Stomach (tissue), 9 donors: ENCODE measurements around the gene CAMK2A. TPM values are rescaled to one million over a fixed set of nuclear protein-coding genes. Genes with fewer than 3 reads are reported as not detected.

Experiments used
- DNase-seq, 2 donors: peaks; one replicate each; pipeline versions ENCODE4 v3.0.0 to v3.0.0-alpha.2; 2013 to 2019
- H3K27ac ChIP-seq, 5 donors: fragments of 200-600 bp in 4 of 5; sonication (generic) in 4 of 5; one replicate each; pipeline ENCODE4 v1.5.1; 2013 to 2019; ENCODE audit warnings: mild to moderate bottlenecking in 1 of 5, moderate library complexity in 1 of 5
- H3K27me3 ChIP-seq, 3 donors: fragments of 200-600 bp; sonication (generic); one replicate each; pipeline ENCODE4 v1.5.1; 2017 to 2019; ENCODE audit warnings: mixed run types in 1 of 3
- H3K36me3 ChIP-seq, 4 donors: fragments of 200-600 bp; sonication (generic); 1 replicate in 3 of 4; 2 replicates in 1 of 4; pipeline ENCODE4 v1.5.1; 2016 to 2019
- H3K4me1 ChIP-seq, 4 donors: fragments of 200-600 bp; sonication (generic); one replicate each; pipeline ENCODE4 v1.5.1; 2016 to 2019
- H3K4me3 ChIP-seq, 4 donors: fragments of 200-600 bp; sonication (generic) in 3 of 4; one replicate each; pipeline ENCODE4 v1.5.1; 2016 to 2019; ENCODE audit warnings: mild to moderate bottlenecking in 1 of 4
- H3K9me3 ChIP-seq, 4 donors: fragments of 200-600 bp; sonication (generic); one replicate each; pipeline ENCODE4 v1.5.1; 2016 to 2019
- EP300 ChIP-seq: sonication (generic); formaldehyde crosslinking; IDR thresholded peaks from one replicate; pipeline ENCODE4 v1.6.1; 2017; ENCODE audit warnings: antibody characterized with exemption
- POLR2A ChIP-seq, 4 donors: fragments of 450-650 bp; IDR thresholded peaks; one replicate each; pipeline ENCODE4 v1.6.1; 2016; ENCODE audit warnings: antibody characterized with exemption in 4 of 4, control low read depth in 2 of 4, mild to moderate bottlenecking in 1 of 4, moderate library complexity in 1 of 4
- POLR2AphosphoS5 ChIP-seq, 3 donors: sonication (generic); formaldehyde crosslinking; IDR thresholded peaks; one replicate each; pipeline ENCODE4 v1.6.1; 2016; ENCODE audit warnings: antibody characterized with exemption in 3 of 3
- WGBS, 5 donors: extraction: QIAGEN DNeasy Blood & Tissue Kit in 3 of 5; methylation state at CpG; one replicate each; pipeline versions ENCODE4 v1.1.5 to v1.1.7; 2013 to 2018; 5-methylcytosine and 5-hydroxymethylcytosine counted together
- intact Hi-C: fragments of 100-400 bp; cut with DNase I; formaldehyde crosslinking; loops from one replicate; pipeline ENCODE4 v1.15.1; 2023; ENCODE audit warnings: low total_unique reads
- polyA plus RNA-seq, 3 donors: library from polyadenylated mRNA; stranded (reverse); fragments of 200-250 nt; gene quantifications; one replicate each; pipeline ENCODE4 v1.2.3, GENCODE V29; 2013
- total RNA-seq, 5 donors: library from RNA; depleted of rRNA; stranded (reverse); fragments of >200 nt; gene quantifications; one replicate each; pipeline versions ENCODE4 v1.1.0 to v1.2.3, GENCODE V29; 2014 to 2016
- TF ChIP-seq, protein P1 (sequence below), 7 experiments: fragments of 450-650 bp in 4 of 7; fragments of 200-600 bp in 3 of 7; sonication (generic) in 3 of 7; IDR thresholded peaks; one replicate each; pipeline ENCODE4 v1.5.1; 2016 to 2019; ENCODE audit warnings: antibody characterized with exemption in 7 of 7, control low read depth in 2 of 7, mild to moderate bottlenecking in 1 of 7
- donor health status: healthy with polysubstance abuse.
- donor health status: Bipolar disorder and iron deficiency.
- donor health status: healthy.

CAMK2A gene
- total and polyA plus RNA-seq, 8 donors, result 0.06 to 18.3 (median 0.63) TPM; not detected in 2

DNA sequence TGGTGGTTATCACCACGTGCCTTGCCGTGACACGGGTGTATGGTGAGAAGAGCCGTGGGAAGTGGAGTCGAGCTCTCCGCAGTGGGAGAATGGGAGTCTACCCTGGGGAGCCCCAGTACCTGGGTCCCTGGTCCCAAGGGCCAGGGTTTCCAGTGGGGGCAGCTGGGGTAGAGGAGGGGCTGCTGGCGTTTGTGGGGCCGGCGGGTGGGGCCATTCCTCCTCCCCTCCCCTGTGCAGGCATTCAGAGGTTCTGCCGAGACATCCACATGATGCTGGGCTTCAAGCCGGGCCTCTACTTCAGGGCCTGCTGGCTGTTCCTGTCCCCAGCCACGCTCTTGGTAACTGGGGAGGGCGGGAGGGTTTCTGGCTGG, 85.0 kb downstream of the CAMK2A start:
- peaks cover 0 to 13% (median 4%) of the 10 kb centered on the region in 3 donors for H3K27me3 ChIP-seq
- no peak for DNase-seq
- TF ChIP-seq EP300 (no peak), POLR2AphosphoS5 (IDR thresholded peaks at IDR 0.05) (no peak), POLR2A (IDR thresholded peaks at IDR 0.05) (no peak)
- TF ChIP-seq, protein P1, sequence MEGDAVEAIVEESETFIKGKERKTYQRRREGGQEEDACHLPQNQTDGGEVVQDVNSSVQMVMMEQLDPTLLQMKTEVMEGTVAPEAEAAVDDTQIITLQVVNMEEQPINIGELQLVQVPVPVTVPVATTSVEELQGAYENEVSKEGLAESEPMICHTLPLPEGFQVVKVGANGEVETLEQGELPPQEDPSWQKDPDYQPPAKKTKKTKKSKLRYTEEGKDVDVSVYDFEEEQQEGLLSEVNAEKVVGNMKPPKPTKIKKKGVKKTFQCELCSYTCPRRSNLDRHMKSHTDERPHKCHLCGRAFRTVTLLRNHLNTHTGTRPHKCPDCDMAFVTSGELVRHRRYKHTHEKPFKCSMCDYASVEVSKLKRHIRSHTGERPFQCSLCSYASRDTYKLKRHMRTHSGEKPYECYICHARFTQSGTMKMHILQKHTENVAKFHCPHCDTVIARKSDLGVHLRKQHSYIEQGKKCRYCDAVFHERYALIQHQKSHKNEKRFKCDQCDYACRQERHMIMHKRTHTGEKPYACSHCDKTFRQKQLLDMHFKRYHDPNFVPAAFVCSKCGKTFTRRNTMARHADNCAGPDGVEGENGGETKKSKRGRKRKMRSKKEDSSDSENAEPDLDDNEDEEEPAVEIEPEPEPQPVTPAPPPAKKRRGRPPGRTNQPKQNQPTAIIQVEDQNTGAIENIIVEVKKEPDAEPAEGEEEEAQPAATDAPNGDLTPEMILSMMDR (IDR thresholded peaks at IDR 0.05), result no peak
- no peaks in the 10 kb centered on the region for H3K4me1 ChIP-seq
- H3K4me3 ChIP-seq, result no peak overlapping the region
- 88 to 95% (median 94%) methylated on average over 11 to 13 of the region's 13 CpGs for WGBS, 5 donors
- no peak overlapping the region for H3K27ac ChIP-seq
- H3K9me3 ChIP-seq, result no peaks in the 10 kb centered on the region
- intact Hi-C loops, result no loop called here
- no peaks in the 10 kb centered on the region for H3K36me3 ChIP-seq

DNA sequence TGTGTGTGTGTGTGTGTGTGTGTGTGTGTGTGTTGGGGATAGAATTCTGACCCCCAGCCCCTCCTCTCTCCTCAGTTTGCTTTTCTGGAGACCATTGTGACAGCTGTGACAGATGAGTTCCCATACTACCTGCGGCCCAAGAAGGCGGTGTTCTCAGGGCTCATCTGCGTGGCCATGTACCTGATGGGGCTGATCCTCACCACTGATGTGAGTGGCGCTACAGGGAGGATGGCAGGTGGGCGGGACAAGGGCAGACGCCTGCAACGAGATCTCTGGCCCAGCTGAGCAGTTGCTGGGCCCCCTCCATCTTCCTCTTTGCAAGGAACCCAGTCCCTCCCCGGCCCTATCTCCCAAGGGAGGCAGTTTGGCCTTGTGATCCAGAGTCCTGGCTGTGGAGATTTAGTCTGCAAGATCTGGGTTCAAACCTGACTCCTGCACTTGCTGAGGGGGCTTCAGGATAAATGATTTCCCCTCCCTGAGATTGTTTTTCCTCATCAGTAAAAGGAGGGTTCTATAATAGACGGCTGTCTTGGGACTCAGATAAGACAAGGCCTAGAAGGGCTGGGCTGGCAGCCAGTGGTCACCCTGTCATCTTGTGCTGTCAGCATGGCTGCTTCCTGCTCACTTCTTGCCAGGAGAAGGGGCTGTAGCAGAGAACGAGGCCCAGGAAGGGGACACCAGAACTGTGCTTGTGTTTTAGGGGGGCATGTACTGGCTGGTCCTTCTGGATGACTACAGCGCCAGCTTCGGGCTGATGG, 85.6 kb downstream of the CAMK2A start:
- Histone ChIP-seq H3K4me1 (no peaks in the 10 kb centered on the region), H3K36me3 (no peaks in the 10 kb centered on the region), H3K9me3 (no peaks in the 10 kb centered on the region), H3K27ac (no peak overlapping the region), H3K27me3 (peaks cover 0 to 9% (median 4%) of the 10 kb centered on the region in 3 donors), H3K4me3 (no peak overlapping the region)
- WGBS, 5 donors, result 74 to 82% (median 80%) methylated on average over 6 to 12 of the region's 12 CpGs
- TF ChIP-seq POLR2AphosphoS5 (IDR thresholded peaks at IDR 0.05) (no peak), POLR2A (IDR thresholded peaks at IDR 0.05) (no peak), EP300 (no peak)
- TF ChIP-seq, protein P1 (IDR thresholded peaks at IDR 0.05), result no peak
- intact Hi-C loops, result no loop called here
- DNase-seq, result no peak

DNA sequence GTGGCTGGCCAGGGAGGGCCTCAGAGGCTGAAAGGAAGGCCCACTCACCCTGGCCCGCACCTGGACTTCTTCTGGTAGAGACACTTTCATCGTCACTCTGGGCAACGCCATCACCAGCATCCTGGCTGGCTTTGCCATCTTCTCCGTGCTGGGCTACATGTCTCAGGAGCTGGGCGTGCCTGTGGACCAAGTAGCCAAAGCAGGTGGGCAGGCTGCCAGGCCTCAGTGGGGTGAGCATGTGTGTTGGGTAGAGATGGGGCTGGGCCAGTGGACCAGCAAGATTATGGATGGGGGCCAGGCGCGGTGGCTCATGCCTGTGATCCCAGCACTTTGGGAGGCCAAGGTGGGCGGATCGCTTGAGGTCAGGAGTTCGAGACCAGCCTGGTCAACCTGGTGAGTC, 87.1 kb downstream of the CAMK2A start:
- no peaks in the 10 kb centered on the region for H3K9me3 ChIP-seq
- H3K27ac ChIP-seq, result no peak overlapping the region
- H3K27me3 ChIP-seq, result no peaks in the 10 kb centered on the region
- no peaks in the 10 kb centered on the region for H3K4me1 ChIP-seq
- intact Hi-C loops, result no loop called here
- TF ChIP-seq, protein P1 (IDR thresholded peaks at IDR 0.05), result no peak
- H3K4me3 ChIP-seq, result no peak overlapping the region
- no peak for DNase-seq
- WGBS, 5 donors, result 85 to 93% (median 91%) methylated on average over 10 of the region's 10 CpGs
- H3K36me3 ChIP-seq, result no peaks in the 10 kb centered on the region

DNA sequence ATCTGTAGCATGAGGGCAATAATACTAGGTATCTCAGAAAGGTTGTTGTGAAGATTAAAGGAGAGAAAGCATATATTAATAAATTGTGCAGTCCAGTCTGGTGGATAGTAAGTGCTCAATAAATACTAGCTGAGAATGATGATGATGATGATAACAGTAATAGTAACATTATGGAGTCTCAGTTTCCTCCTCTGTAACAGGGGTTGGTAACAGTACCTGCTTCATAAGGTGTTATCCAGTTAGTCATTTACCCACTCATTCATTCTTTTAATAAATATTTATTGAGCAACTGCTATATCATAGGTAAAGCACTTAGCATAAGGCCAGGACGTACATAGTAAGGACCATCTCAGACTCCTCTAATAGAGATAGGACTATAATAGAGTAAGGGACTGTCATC, 92.1 kb downstream of the CAMK2A start:
- no peak for DNase-seq
- no peaks in the 10 kb centered on the region for H3K36me3 ChIP-seq
- TF ChIP-seq, protein P1 (IDR thresholded peaks at IDR 0.05), result no peak
- no peak for TF ChIP-seq POLR2A (IDR thresholded peaks at IDR 0.05)
- no peak for TF ChIP-seq POLR2AphosphoS5 (IDR thresholded peaks at IDR 0.05)
- TF ChIP-seq EP300, result no peak
- no peaks in the 10 kb centered on the region for H3K9me3 ChIP-seq
- H3K4me1 ChIP-seq, result no peaks in the 10 kb centered on the region
- intact Hi-C loops, result no loop called here
- peaks cover 0 to 3% (median 0%) of the 10 kb centered on the region in 3 donors for H3K27me3 ChIP-seq
- H3K4me3 ChIP-seq, result no peak overlapping the region
- WGBS, 5 donors, result 76 to 95% (median 85%) methylated on average over 1 of the region's 1 CpG
- H3K27ac ChIP-seq, result no peak overlapping the region
